Progenitor cell of endocrine pancreas (in vitro differentiated cells): ENCODE measurements around the gene FGR. TPM values are rescaled to one million over a fixed set of nuclear protein-coding genes. Genes with fewer than 3 reads are reported as not detected.
A peak's percentile ranks its signal among the peaks of the same experiment; 100 is the strongest.

Source experiments
- DNase-seq: peaks from one replicate; pipeline ENCODE4 v3.0.0; 2021; ENCODE audit warnings: low spot score; ENCODE audit not compliant: unreplicated experiment
- H3K27ac Mint-ChIP-seq: 2 replicates; pipeline ENCODE4 v1.8.0; 2021; ENCODE audit warnings: mild to moderate bottlenecking, moderate library complexity, mixed read lengths
- H3K27me3 Mint-ChIP-seq: 2 replicates; pipeline ENCODE4 v1.8.0; 2021; ENCODE audit warnings: mixed read lengths
- H3K36me3 Mint-ChIP-seq: 2 replicates; pipeline ENCODE4 v1.8.0; 2022; ENCODE audit warnings: mixed read lengths; ENCODE audit not compliant: insufficient read depth
- H3K4me1 Mint-ChIP-seq: 2 replicates; pipeline ENCODE4 v1.8.0; 2021; ENCODE audit warnings: low read depth, mixed read lengths
- H3K4me3 Mint-ChIP-seq: 2 replicates; pipeline ENCODE4 v1.8.0; 2021; ENCODE audit warnings: low read depth, mild to moderate bottlenecking, moderate library complexity, mixed read lengths
- H3K9me3 Mint-ChIP-seq: 2 replicates; pipeline ENCODE4 v1.8.0; 2021; ENCODE audit warnings: low read depth, mixed read lengths
- CTCF ChIP-seq: fragments of 200-600 bp; sonication (generic); IDR thresholded peaks from one replicate; pipeline ENCODE4 v1.5.0; 2021; ENCODE audit warnings: antibody characterized with exemption, mild to moderate bottlenecking; ENCODE audit not compliant: unreplicated experiment
- total RNA-seq: library from RNA; stranded (reverse); gene quantifications from 2 replicates; pipeline ENCODE4 v1.2.1, GENCODE V29; 2021

The FGR gene
- total RNA-seq, 1 donor from 2014 or later: not detected

GRCh38 chr1:27662707-27663393, 27.9 kb upstream of the FGR start:
- peak; percentile 81 for TF ChIP-seq CTCF
- Mint-ChIP-seq H3K27me3 (peaks cover 25% of the 10 kb centered on the region), H3K36me3 (no peaks in the 10 kb centered on the region), H3K4me1 (peaks cover 1% of the 10 kb centered on the region), H3K9me3 (no peaks in the 10 kb centered on the region), H3K27ac (peak overlapping the region; percentile 27), H3K4me3 (no peak overlapping the region)
- DNase-seq: peak; percentile 88

GRCh38 chr1:27662261-27662660, 27.3 kb upstream of the FGR start:
- Mint-ChIP-seq H3K9me3 (no peaks in the 10 kb centered on the region), H3K27me3 (peaks cover 25% of the 10 kb centered on the region), H3K36me3 (no peaks in the 10 kb centered on the region), H3K4me3 (no peak overlapping the region), H3K4me1 (peaks cover 1% of the 10 kb centered on the region), H3K27ac (no peak overlapping the region)
- no peak for TF ChIP-seq CTCF
- DNase-seq: no peak

GRCh38 chr1:27661412-27662075, 26.6 kb upstream of the FGR start:
- H3K4me3 Mint-ChIP-seq: no peak overlapping the region
- no peaks in the 10 kb centered on the region for H3K9me3 Mint-ChIP-seq

GRCh38 chr1:27660300-27660835, 25.4 kb upstream of the FGR start:
- Mint-ChIP-seq H3K36me3 (no peaks in the 10 kb centered on the region), H3K27ac (peak overlapping the region; percentile 69), H3K9me3 (no peaks in the 10 kb centered on the region), H3K4me1 (peaks cover 4% of the 10 kb centered on the region), H3K4me3 (peak overlapping the region; percentile 74), H3K27me3 (peaks cover 25% of the 10 kb centered on the region)
- no peak for TF ChIP-seq CTCF
- no peak for DNase-seq

More at GRCh38 chr1:27661412-27662075, 26.6 kb upstream of the FGR start:
- no peak overlapping the region for H3K27ac Mint-ChIP-seq
- peaks cover 1% of the 10 kb centered on the region for H3K4me1 Mint-ChIP-seq
- no peak for TF ChIP-seq CTCF
- no peak for DNase-seq
- H3K27me3 Mint-ChIP-seq: peaks cover 25% of the 10 kb centered on the region
- no peaks in the 10 kb centered on the region for H3K36me3 Mint-ChIP-seq

- Mint-ChIP-seq H3K9me3 (no peaks in the 10 kb centered on the region), H3K4me3 (peak overlapping the region; percentile 74), H3K36me3 (no peaks in the 10 kb centered on the region), H3K4me1 (peaks cover 10% of the 10 kb centered on the region), H3K27ac (peak overlapping the region; percentile 73), H3K27me3 (peaks cover 25% of the 10 kb centered on the region)
- no peak for TF ChIP-seq CTCF
- peak; percentile 81 for DNase-seq
These were observed 24.7 kb upstream of the FGR start for GRCh38 chr1:27659497-27660299.
